Heart right ventricle (tissue), 16 donors: ENCODE measurements around the gene TMEM51. TPM values are rescaled to one million over a fixed set of nuclear protein-coding genes. Genes with fewer than 3 reads are reported as not detected.

ENCODE experiments used
- ATAC-seq, 8 donors: fragments of 200-7000 bp; cut with Tn5 transposase; one replicate each; pipeline ENCODE4 v1.9.1; 2020; ENCODE audit warnings: mild to moderate bottlenecking in 8 of 8, moderate library complexity in 8 of 8, moderate number of reproducible peaks in 1 of 8
- DNase-seq, 2 donors: peaks; one replicate each; pipeline ENCODE4 v3.0.0-alpha.2; 2020
- H3K27ac ChIP-seq, 10 donors: fragments of 200-600 bp; sonication (generic) in 2 of 10; one replicate each; pipeline versions ENCODE4 v1.5.0 to v1.8.0; 2020 to 2022; ENCODE audit warnings: mild to moderate bottlenecking in 3 of 10
- H3K27me3 ChIP-seq, 7 donors: fragments of 200-600 bp; one replicate each; pipeline ENCODE4 v1.8.0; 2021 to 2022; ENCODE audit warnings: mild to moderate bottlenecking in 2 of 7
- H3K36me3 ChIP-seq, 9 donors: fragments of 200-600 bp; sonication (generic) in 1 of 9; one replicate each; pipeline versions ENCODE4 v1.5.0 to v1.8.0; 2020 to 2022; ENCODE audit warnings: mild to moderate bottlenecking in 2 of 9
- H3K4me1 ChIP-seq, 9 donors: fragments of 200-600 bp; sonication (generic) in 1 of 9; one replicate each; pipeline versions ENCODE4 v1.5.0 to v1.8.0; 2020 to 2022; ENCODE audit warnings: mild to moderate bottlenecking in 4 of 9
- H3K4me3 ChIP-seq, 10 donors: fragments of 200-600 bp; sonication (generic) in 2 of 10; one replicate each; pipeline versions ENCODE4 v1.5.0 to v1.8.0; 2020 to 2022; ENCODE audit warnings: mild to moderate bottlenecking in 7 of 10, moderate library complexity in 2 of 10
- H3K9me3 ChIP-seq, 11 donors: fragments of 200-600 bp in 10 of 11; sonication (generic) in 2 of 11; one replicate each; pipeline versions ENCODE4 v1.5.0 to v1.8.0; 2013 to 2022; ENCODE audit warnings: mild to moderate bottlenecking in 2 of 11, control low read depth in 1 of 11, moderate library complexity in 1 of 11
- WGBS, 2 donors: extraction: QIAGEN DNeasy Blood & Tissue Kit; methylation state at CpG; one replicate each; pipeline ENCODE4 v1.1.7; 2013; ENCODE audit warnings: inconsistent platforms in 1 of 2; 5-methylcytosine and 5-hydroxymethylcytosine counted together
- intact Hi-C, 10 donors: fragments of 100-400 bp; cut with DNase I; formaldehyde crosslinking; loops; one replicate each; pipeline versions ENCODE4 v1.11.1 to v1.14.2; 2022
- polyA plus RNA-seq, 2 donors: library from polyadenylated mRNA; stranded (reverse); fragments of 200-250 nt; gene quantifications; one replicate each; pipeline ENCODE4 v1.2.3, GENCODE V29; 2013
- total RNA-seq, 10 donors: library from RNA; stranded (reverse); fragmentation: NEBNext Ultra II Directional in 3 of 10; extraction: Animal tissue kit (Norgen Biotek cat#: 25700) in 3 of 10; gene quantifications; one replicate each; pipeline versions ENCODE4 v1.2.1 to v1.2.4, GENCODE V29; 2021 to 2023
- TF ChIP-seq, protein P1 (sequence below), 9 donors: fragments of 200-600 bp; sonication (generic) in 2 of 9; IDR thresholded peaks; one replicate each; pipeline versions ENCODE4 v1.5.0 to v1.8.0; 2021 to 2022; ENCODE audit warnings: antibody characterized with exemption in 9 of 9, mild to moderate bottlenecking in 5 of 9, moderate library complexity in 1 of 9
- donor health status: Arrhythmogenic right ventricular cardiomyopathy.
- donor health status: ischemic (EF 13 %, LVEDD 7.1; RV severe dilation, severe dysfunction).
- donor health status: healthy with polysubstance abuse.
- donor health status: DM: no; HTN: yes; CAD: no.
- donor health status: DM: no; HTN: no; CAD: no.
- donor health status: ischemic (EF 25% LVEDD 6.9; RV normal size, moderate dysfunction).
- donor health status: ischemic (EF 25% LVEDD 5.7; RV mildly dilated, moderate dysfunction).
- donor health status: healthy.
- donor health status: DM: yes; HTN: yes; CAD: no.
- donor health status: Ischemic cardiomyopathy.
- donor health status: ischemic (EF 35%, LVEDD 5.7; RV mildly dilated, moderate dysfunction).
- donor health status: nonischemic (EF 11% LVEDD 7.7; RV severe dilation, severe dysfunction).
- donor health status: DM: yes; HTN: yes; CAD: no.
- donor health status: PGD.
- donor health status: ischemic (EF 29% LVEDD 5.4; RV normal size, mild dysfunction).
- donor health status: nonischemic (EF 23%, LVEDD 6.1; RV moderate dilation, normal function).

Gene TMEM51
- total and polyA plus RNA-seq, 12 donors, result 2.0 to 9.5 (median 3.2) TPM

DNA sequence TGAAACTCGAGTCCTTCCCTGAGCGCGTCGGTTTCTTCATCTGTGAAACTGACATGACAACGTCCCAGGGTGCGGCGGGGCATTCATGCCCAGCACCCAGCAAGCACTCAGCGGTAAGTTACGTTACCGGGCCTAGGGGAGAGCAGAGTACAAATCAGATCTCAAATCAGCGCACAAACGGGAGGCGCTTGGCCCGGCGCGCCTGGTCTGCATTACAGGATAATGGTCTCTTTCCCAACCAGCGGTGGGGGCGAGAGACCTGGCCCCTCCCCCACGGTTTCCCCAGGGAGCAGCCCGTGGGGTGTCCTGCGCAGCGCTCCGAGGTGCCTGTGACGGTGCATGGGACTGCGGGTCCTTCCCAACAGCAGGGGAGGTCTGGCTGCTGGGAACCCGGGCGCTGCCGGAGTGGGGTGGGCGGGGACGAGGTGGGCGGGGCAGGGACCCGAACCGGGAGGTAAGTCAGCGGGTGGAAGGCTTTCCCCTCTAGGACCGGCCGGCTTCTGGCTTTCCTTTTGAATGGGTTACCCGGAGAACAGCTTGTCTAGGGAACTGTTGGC lies 1.0 kb downstream of the TMEM51 start:
- no peaks in the 10 kb centered on the region for H3K36me3 ChIP-seq
- 4 to 5% methylated on average over 37 of the region's 37 CpGs for WGBS, 2 donors
- intact Hi-C loops, result loop anchor here in 7 of 10 donors (1.0 to 10.0 kb wide), 6 partner anchors 58 to 150 kb away; no protein-coding TSS in a partner anchor
- ATAC-seq, result peak in 2 of 8 donors; percentile 6 to 13
- H3K27ac ChIP-seq, result peak overlapping the region in 9 of 10 donors; percentile 40 to 88 (median 82)
- H3K4me3 ChIP-seq, result peak overlapping the region; percentile 61 to 91 (median 66)
- DNase-seq, result peak in 1 of 2 donors; percentile 32
- H3K9me3 ChIP-seq, result no peaks in the 10 kb centered on the region
- peaks cover 0 to 35% (median 0%) of the 10 kb centered on the region in 7 donors for H3K27me3 ChIP-seq
- TF ChIP-seq, protein P1, sequence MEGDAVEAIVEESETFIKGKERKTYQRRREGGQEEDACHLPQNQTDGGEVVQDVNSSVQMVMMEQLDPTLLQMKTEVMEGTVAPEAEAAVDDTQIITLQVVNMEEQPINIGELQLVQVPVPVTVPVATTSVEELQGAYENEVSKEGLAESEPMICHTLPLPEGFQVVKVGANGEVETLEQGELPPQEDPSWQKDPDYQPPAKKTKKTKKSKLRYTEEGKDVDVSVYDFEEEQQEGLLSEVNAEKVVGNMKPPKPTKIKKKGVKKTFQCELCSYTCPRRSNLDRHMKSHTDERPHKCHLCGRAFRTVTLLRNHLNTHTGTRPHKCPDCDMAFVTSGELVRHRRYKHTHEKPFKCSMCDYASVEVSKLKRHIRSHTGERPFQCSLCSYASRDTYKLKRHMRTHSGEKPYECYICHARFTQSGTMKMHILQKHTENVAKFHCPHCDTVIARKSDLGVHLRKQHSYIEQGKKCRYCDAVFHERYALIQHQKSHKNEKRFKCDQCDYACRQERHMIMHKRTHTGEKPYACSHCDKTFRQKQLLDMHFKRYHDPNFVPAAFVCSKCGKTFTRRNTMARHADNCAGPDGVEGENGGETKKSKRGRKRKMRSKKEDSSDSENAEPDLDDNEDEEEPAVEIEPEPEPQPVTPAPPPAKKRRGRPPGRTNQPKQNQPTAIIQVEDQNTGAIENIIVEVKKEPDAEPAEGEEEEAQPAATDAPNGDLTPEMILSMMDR (IDR thresholded peaks at IDR 0.05), result no peak
- H3K4me1 ChIP-seq, result peaks cover 2 to 61% (median 20%) of the 10 kb centered on the region in 9 donors

DNA sequence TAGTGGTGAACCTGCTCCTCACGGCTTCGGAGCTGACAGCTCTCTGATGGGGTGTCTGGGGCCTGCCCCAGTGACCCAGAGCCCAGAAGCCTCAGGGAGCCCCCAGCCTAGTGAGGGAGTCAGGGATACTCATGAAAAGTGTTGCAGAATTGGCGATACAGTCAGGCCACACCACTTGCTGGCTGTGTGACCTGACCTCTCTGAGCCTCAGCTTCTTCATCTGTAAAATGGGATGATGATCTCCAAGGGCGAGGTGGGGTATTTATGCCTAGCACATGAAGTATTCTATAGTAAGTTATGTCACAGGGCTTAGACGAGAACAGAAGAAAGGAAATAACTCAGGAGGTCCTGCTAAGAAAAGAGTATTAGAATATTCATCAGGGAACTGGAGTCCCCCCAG lies 1.6 kb downstream of the TMEM51 start:
- peaks cover 0 to 35% (median 0%) of the 10 kb centered on the region in 7 donors for H3K27me3 ChIP-seq
- TF ChIP-seq, protein P1 (IDR thresholded peaks at IDR 0.05), result no peak
- no peak for DNase-seq
- H3K4me1 ChIP-seq, result peaks cover 2 to 66% (median 20%) of the 10 kb centered on the region in 9 donors
- peak overlapping the region in 6 of 10 donors; percentile 8 to 85 (median 64) for H3K4me3 ChIP-seq
- 85 to 94% methylated on average over 5 of the region's 5 CpGs for WGBS, 2 donors
- intact Hi-C loops, result loop anchor here in 2 of 10 donors (10.0 kb wide), 2 partner anchors 60 to 150 kb away; no protein-coding TSS in a partner anchor
- no peaks in the 10 kb centered on the region for H3K36me3 ChIP-seq
- no peaks in the 10 kb centered on the region for H3K9me3 ChIP-seq
- H3K27ac ChIP-seq, result peak overlapping the region in 4 of 10 donors; percentile 25 to 88 (median 74)
- ATAC-seq, result no peak

GRCh38 chr1:15155888-15156741 lies 2.6 kb downstream of the TMEM51 start:
- H3K4me3 ChIP-seq, result peak overlapping the region in 5 of 10 donors; percentile 14 to 72 (median 27)
- peaks cover 2 to 66% (median 20%) of the 10 kb centered on the region in 9 donors for H3K4me1 ChIP-seq
- peak overlapping the region in 7 of 10 donors; percentile 6 to 82 (median 64) for H3K27ac ChIP-seq
- ATAC-seq (no peak), DNase-seq (no peak)
- intact Hi-C loops, result loop anchor here in 2 of 10 donors (10.0 kb wide), 2 partner anchors 59 to 149 kb away; no protein-coding TSS in a partner anchor
- H3K9me3 ChIP-seq, result no peaks in the 10 kb centered on the region
- TF ChIP-seq, protein P1 (IDR thresholded peaks at IDR 0.05), result no peak
- H3K27me3 ChIP-seq, result peaks cover 0 to 35% (median 0%) of the 10 kb centered on the region in 7 donors
- no peaks in the 10 kb centered on the region for H3K36me3 ChIP-seq
- 51 to 61% methylated on average over 11 of the region's 11 CpGs for WGBS, 2 donors

GRCh38 chr1:15156807-15157380 lies 3.3 kb downstream of the TMEM51 start:
- intact Hi-C loops, result loop anchor here in 2 of 10 donors (10.0 kb wide), 2 partner anchors 58 to 148 kb away; no protein-coding TSS in a partner anchor
- DNase-seq, result no peak
- TF ChIP-seq, protein P1 (IDR thresholded peaks at IDR 0.05), result no peak
- no peaks in the 10 kb centered on the region for H3K9me3 ChIP-seq
- no peaks in the 10 kb centered on the region for H3K36me3 ChIP-seq
- peak overlapping the region in 3 of 10 donors; percentile 24 to 37 (median 27) for H3K4me3 ChIP-seq
- H3K27ac ChIP-seq, result peak overlapping the region in 6 of 10 donors; percentile 9 to 82 (median 56)
- 79 to 86% methylated on average over 9 of the region's 9 CpGs for WGBS, 2 donors
- H3K4me1 ChIP-seq, result peaks cover 2 to 60% (median 19%) of the 10 kb centered on the region in 9 donors
- peaks cover 0 to 31% (median 0%) of the 10 kb centered on the region in 7 donors for H3K27me3 ChIP-seq
- ATAC-seq, result no peak
